ENCODE measurements around the gene GMPS. TPM values are rescaled to one million over a fixed set of nuclear protein-coding genes. Genes with fewer than 3 reads are reported as not detected.

GMPS gene
- total RNA-seq, 2 donors from 2014 or later: 126 to 147 TPM

DNA sequence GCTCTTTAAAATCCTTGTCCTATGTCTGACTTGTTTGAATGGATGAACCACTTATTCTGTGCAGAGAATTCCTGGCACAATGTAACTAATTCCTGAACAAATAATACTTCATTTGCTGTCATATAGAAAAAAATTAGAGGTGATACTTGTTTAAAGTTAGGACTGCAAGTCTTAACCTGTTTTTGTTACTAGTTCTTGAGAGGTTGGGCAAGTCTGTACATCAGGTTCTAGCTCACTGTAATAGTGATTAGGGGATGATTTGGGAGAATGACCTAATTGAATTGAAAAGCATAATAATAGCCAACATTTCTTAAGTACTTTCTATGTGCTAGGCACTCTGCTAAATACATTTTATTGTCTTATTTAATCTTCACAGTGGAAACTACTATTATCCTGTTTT, 49.3 kb downstream of the GMPS start:
- ATAC-seq (replicated peaks in 1 of 2): no peak
- Mint-ChIP-seq H3K9me3 (no peaks in the 10 kb centered on the region), H3K4me1 (ENCODE audit: low read depth) (no peaks in the 10 kb centered on the region), H3K4me3 (no peak overlapping the region), H3K27ac (no peak overlapping the region), H3K27me3 (ENCODE audit: low read depth) (no peaks in the 10 kb centered on the region), H3K36me3 (ENCODE audit: insufficient read depth in 2 of 2) (peaks cover 5 to 22% of the 10 kb centered on the region in 2 donors)
- no peak for DNase-seq

DNA sequence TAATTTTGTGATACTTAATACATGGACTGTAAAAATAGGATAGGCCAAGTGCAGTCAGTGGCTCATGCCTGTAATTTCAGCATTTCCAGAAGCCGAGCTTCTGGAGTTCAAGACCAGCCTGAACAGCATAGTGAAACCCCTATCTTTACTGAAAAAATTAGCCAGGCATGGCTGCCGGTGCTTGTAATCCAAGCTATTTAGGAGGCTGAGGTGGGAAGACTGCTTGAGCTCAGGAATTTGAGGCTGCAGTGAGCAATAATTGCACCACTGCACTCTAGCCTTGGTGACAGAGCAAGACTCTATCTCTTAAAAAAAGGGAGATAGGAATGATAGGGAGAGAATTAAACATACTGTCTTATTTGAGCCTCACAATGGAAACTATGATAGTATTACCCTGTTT, 51.0 kb downstream of the GMPS start:
- ATAC-seq (replicated peaks in 1 of 2) (no peak), DNase-seq (no peak)
- Mint-ChIP-seq H3K9me3 (no peaks in the 10 kb centered on the region), H3K27ac (no peak overlapping the region), H3K4me3 (no peak overlapping the region), H3K4me1 (ENCODE audit: low read depth) (no peaks in the 10 kb centered on the region), H3K36me3 (ENCODE audit: insufficient read depth in 2 of 2) (peaks cover 2 to 22% of the 10 kb centered on the region in 2 donors), H3K27me3 (ENCODE audit: low read depth) (no peaks in the 10 kb centered on the region)

DNA sequence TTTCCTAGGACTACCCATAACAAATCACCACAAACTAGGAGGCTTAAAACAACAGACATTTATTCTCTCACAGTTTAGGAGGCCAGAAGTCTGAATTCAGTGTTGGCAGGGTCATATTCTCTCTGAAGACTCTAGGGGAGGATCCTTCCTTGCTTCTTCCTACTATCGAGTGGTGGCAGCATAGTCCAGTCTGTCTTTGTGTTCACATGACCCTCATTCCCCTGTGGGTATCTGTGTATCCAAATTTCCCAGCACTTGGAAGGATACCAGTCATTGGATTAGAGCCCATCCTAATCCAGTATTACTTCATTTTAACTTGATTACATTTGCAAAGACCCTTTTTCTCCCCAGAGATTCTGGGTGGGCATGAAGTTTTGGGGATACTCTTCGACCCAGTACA, 63.8 kb downstream of the GMPS start:
- no peaks in the 10 kb centered on the region for H3K9me3 Mint-ChIP-seq
- no peak overlapping the region for H3K27ac Mint-ChIP-seq
- H3K27me3 Mint-ChIP-seq (ENCODE audit: low read depth): no peaks in the 10 kb centered on the region
- DNase-seq (no peak), ATAC-seq (replicated peaks in 1 of 2) (no peak)
- no peak overlapping the region for H3K4me3 Mint-ChIP-seq
- H3K36me3 Mint-ChIP-seq (ENCODE audit: insufficient read depth in 2 of 2): peaks cover 3 to 19% of the 10 kb centered on the region in 2 donors
- no peaks in the 10 kb centered on the region for H3K4me1 Mint-ChIP-seq (ENCODE audit: low read depth)

DNA sequence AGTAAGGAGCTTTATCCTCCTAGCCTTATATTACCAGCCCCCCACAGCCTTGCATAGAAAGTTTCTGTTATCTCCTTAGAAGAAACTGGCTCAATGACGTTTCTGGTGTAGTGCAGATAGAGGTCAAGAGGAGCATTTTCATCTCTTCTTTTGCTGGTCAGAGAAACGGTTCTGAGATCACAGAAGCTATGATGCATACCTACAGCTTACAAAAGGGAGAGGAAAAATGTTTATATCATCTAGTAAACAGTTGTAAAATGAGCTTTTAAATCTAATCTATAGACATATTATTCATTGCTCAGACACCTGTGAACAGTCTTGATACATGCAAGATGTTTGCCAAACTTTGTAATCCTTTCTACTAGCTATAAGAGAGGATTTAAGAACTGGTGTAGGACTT, 68.0 kb downstream of the GMPS start:
- Mint-ChIP-seq H3K4me1 (ENCODE audit: low read depth) (no peaks in the 10 kb centered on the region), H3K27ac (no peak overlapping the region), H3K36me3 (ENCODE audit: insufficient read depth in 2 of 2) (peaks cover 3 to 20% of the 10 kb centered on the region in 2 donors), H3K4me3 (no peak overlapping the region), H3K27me3 (ENCODE audit: low read depth) (no peaks in the 10 kb centered on the region), H3K9me3 (no peaks in the 10 kb centered on the region)
- no peak for ATAC-seq (replicated peaks in 1 of 2)
- DNase-seq: no peak

DNA sequence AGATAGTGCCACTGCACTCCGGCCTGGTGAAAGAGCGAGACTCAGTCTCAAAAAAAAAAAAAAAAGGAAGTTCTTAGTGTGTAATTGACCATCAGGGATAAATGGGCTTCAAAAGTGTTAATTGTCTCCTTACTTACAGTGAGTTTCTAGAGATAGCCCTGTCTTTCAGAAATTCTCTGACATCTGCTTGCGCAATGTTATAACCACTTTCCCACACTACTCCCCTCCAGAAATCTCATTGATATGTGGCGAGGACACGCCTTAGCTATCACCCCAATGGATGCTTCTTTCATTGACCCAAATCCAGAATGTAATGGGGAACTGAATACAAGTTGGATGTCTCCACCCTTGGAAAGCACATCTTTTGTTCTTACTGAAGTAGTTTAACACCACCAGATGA, 70.9 kb downstream of the GMPS start:
- DNase-seq (no peak), ATAC-seq (replicated peaks in 1 of 2) (no peak)
- Mint-ChIP-seq H3K36me3 (ENCODE audit: insufficient read depth in 2 of 2) (peaks cover 0 to 16% of the 10 kb centered on the region in 2 donors), H3K27ac (no peak overlapping the region), H3K4me3 (no peak overlapping the region), H3K9me3 (no peaks in the 10 kb centered on the region), H3K4me1 (ENCODE audit: low read depth) (no peaks in the 10 kb centered on the region), H3K27me3 (ENCODE audit: low read depth) (no peaks in the 10 kb centered on the region)

DNA sequence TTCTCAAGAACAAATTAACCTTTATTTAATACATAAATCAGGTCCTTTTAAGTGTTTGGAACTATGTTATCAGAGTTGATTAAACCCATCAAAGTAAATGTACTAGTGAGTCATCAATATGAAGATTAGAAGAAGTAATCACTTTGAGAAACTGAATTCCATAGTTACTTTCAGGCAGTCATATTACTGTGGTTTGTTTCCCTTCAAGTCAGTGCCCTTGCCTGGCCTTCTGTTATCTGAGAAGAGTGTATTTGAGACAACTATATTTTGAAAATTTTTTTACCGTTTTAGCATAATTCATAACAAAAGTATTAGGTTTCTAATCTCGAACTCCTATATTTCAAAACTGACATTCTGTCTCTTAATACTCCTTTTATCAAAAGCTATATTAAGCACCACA, 73.6 kb downstream of the GMPS start:
- Mint-ChIP-seq H3K4me1 (ENCODE audit: low read depth) (no peaks in the 10 kb centered on the region), H3K4me3 (no peak overlapping the region), H3K27me3 (ENCODE audit: low read depth) (no peaks in the 10 kb centered on the region), H3K27ac (no peak overlapping the region), H3K36me3 (ENCODE audit: insufficient read depth in 2 of 2) (peaks cover 0 to 9% of the 10 kb centered on the region in 2 donors), H3K9me3 (no peaks in the 10 kb centered on the region)
- ATAC-seq (replicated peaks in 1 of 2) (no peak), DNase-seq (no peak)

DNA sequence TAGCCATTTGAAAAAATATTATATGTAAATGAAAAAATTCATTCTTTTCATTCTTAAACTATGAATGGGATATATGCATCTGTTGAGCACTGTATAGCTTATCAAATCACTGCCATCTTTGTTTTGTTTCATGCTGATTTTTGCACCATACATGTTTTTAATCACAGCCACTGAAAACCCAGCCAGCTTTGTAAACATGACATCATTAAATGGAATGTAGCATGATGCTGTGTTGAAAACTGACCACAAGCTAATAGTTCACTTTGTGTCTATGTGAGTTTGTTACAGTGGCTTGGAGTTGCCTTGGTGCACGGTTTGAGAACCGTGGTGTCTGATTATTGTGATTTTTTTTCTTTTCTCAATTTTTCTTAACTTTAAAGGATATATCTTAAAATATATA, 75.7 kb downstream of the GMPS start:
- no peaks in the 10 kb centered on the region for H3K4me1 Mint-ChIP-seq (ENCODE audit: low read depth)
- H3K27ac Mint-ChIP-seq: no peak overlapping the region
- no peaks in the 10 kb centered on the region for H3K27me3 Mint-ChIP-seq (ENCODE audit: low read depth)
- ATAC-seq (replicated peaks in 1 of 2) (no peak), DNase-seq (no peak)
- no peaks in the 10 kb centered on the region for H3K9me3 Mint-ChIP-seq
- no peak overlapping the region for H3K4me3 Mint-ChIP-seq
- H3K36me3 Mint-ChIP-seq (ENCODE audit: insufficient read depth in 2 of 2): peaks cover 0 to 5% of the 10 kb centered on the region in 2 donors

DNA sequence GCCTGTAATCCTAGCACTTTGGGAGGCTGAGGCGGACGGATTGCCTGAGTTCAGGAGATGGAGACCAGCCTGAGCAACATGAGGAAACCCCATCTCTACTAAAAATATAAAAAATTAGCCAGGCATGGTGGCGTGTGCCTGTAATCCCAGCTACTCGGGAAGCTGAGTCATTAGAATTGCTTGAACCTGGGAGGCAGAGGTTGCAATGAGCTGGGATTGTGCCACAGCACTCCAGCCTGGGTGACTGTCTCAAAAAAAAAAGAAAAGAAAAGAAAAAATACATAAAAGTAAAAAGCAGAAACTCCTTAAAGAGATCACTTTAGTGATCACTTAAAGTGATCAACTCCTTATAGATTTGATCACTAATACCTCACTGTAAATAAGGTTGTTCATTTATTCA, 78.0 kb downstream of the GMPS start:
- H3K27me3 Mint-ChIP-seq (ENCODE audit: low read depth): no peaks in the 10 kb centered on the region
- ATAC-seq (replicated peaks in 1 of 2): no peak
- no peaks in the 10 kb centered on the region for H3K4me1 Mint-ChIP-seq (ENCODE audit: low read depth)
- H3K27ac Mint-ChIP-seq: no peak overlapping the region
- DNase-seq: no peak
- no peaks in the 10 kb centered on the region for H3K9me3 Mint-ChIP-seq
- H3K36me3 Mint-ChIP-seq (ENCODE audit: insufficient read depth in 2 of 2): peaks cover 0 to 4% of the 10 kb centered on the region in 2 donors
- H3K4me3 Mint-ChIP-seq: no peak overlapping the region

DNA sequence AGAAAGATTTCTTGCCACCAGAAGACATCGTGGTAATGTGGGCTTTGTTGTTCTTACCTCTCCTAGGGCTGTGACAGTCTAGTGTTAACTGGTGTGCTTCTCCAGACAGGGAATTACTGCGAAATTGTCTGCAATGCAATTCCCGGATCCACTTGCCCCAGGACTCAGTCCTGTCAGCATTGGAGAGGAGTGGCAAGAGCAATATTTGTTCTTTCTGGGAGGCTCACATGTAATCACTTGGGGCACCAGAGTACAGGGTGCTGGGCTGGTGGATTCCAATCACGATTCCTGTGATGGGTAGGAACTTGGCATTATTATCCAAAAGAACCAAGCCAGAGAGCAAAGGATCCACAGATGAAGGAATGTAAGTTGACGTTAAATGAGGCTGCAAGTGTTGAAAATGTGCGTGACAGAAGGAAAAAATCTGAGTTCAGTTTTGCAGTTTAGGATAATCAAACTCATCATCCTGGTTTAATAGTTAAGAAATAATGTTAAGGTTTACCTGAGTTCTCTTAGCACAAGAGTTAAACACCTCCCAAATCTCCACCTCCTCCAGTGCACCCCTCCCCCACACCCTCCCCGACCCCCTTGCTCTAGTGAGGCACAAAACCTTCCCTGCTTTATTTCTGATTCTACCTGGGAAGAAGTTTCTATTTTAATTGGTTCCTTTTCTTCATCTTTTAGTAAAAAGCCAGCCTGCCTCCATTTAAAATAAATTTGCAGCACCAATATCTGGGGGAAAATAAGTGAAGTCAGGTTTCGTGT, 79.2 kb downstream of the GMPS start:
- Mint-ChIP-seq H3K27me3 (ENCODE audit: low read depth) (no peaks in the 10 kb centered on the region), H3K4me3 (no peak overlapping the region), H3K27ac (no peak overlapping the region), H3K4me1 (ENCODE audit: low read depth) (no peaks in the 10 kb centered on the region), H3K9me3 (no peaks in the 10 kb centered on the region), H3K36me3 (ENCODE audit: insufficient read depth in 2 of 2) (peaks cover 0 to 3% of the 10 kb centered on the region in 2 donors)
- DNase-seq (no peak), ATAC-seq (replicated peaks in 1 of 2) (no peak)

DNA sequence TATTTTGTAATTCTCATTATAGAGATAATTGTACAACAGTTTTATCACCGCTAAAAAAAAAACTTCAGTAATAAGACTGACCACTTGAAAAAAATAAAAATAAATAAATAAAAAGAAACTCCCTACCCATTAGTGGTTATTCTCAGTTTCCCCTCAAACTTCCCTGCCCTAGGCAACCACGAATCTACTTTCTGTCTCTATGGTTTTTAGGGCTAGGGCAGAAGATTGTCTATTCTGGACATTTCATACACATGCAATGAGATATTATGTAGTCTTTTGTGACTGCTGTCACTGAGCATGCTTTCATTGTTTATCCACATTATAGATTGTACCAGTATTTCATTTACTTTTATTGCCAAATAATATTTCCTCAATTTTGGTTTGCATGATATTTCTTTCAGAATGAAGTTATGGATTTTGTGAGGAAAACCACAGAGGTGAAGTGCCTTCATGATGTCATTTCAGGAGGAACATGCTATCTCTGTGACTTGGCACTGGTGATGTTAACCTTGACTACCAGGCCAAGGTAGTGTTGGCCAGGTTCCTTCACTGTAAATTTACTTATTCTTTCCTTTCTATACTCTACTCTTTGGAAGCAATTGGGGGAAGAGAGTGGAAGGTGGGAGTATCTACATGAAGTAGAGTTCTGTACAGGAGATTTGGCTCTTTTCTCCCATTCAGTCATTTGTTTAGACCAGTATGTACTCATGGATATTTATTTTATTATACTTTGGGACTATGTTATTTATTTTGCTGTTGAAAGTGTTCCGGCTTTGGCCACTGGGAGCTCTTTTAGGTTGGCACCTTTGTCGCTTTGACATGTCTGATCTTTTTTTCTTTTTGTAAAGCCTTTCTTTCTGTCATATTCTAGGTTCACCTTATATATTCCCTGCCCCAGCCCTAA, 86.3 kb downstream of the GMPS start:
- peaks cover 0 to 2% of the 10 kb centered on the region in 2 donors for H3K36me3 Mint-ChIP-seq (ENCODE audit: insufficient read depth in 2 of 2)
- H3K4me1 Mint-ChIP-seq (ENCODE audit: low read depth): no peaks in the 10 kb centered on the region
- H3K9me3 Mint-ChIP-seq: no peaks in the 10 kb centered on the region
- DNase-seq (no peak), ATAC-seq (replicated peaks in 1 of 2) (no peak)
- H3K27ac Mint-ChIP-seq: no peak overlapping the region
- H3K4me3 Mint-ChIP-seq: no peak overlapping the region
- H3K27me3 Mint-ChIP-seq (ENCODE audit: low read depth): no peaks in the 10 kb centered on the region

DNA sequence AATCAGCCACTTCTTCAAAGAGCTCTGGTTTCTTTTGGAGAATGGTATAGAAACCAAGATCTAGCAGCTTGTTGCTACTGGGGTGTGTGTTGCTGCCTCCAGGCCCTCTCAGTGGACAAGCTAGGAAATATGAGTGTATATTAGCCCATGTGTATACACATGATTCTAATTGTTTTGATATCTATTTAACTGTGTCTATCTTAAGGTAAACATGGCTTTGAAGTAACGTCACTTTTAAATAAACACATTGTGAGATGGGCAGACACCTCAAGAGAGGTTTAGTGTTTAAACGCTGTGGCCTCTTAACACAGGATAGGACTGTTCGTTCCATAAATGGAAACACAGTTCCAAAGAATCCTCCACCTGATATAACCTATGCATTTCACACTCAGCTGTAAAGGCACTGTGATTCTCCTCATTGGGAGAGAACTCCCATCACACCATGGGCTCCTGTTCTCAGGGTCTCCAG, 87.0 kb downstream of the GMPS start:
- DNase-seq (no peak), ATAC-seq (replicated peaks in 1 of 2) (no peak)
- no peak overlapping the region for H3K27ac Mint-ChIP-seq

DNA sequence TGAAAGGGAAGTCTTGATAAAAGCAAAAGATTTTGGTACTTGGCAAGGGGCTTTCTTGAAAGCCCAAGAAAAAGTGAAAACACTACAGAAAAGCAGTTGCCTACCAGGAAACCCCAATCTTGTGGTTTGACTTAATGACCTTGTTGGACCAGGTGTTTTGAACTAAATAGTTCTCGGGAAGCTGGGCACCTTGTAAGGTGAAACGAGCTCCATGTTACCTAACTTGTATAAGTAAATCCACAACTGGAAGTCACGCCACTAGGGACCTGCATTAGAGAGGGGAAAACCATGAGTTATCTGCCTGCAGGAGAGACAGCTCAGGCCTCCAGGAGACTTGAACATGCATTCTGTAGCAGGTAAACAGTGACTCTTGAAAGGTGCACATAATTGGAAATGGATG, 88.2 kb downstream of the GMPS start:
- H3K27me3 Mint-ChIP-seq (ENCODE audit: low read depth): no peaks in the 10 kb centered on the region
- H3K36me3 Mint-ChIP-seq (ENCODE audit: insufficient read depth in 2 of 2): no peaks in the 10 kb centered on the region
- H3K27ac Mint-ChIP-seq: no peak overlapping the region
- ATAC-seq (replicated peaks in 1 of 2) (no peak), DNase-seq (no peak)
- no peaks in the 10 kb centered on the region for H3K4me1 Mint-ChIP-seq (ENCODE audit: low read depth)
- peaks cover 0 to 2% of the 10 kb centered on the region in 2 donors for H3K9me3 Mint-ChIP-seq
- no peak overlapping the region for H3K4me3 Mint-ChIP-seq

More for the DNA sequence above, 87.0 kb downstream of the GMPS start:
- H3K36me3 Mint-ChIP-seq (ENCODE audit: insufficient read depth in 2 of 2): no peaks in the 10 kb centered on the region
- H3K4me3 Mint-ChIP-seq: no peak overlapping the region
- H3K9me3 Mint-ChIP-seq: peaks cover 0 to 2% of the 10 kb centered on the region in 2 donors
- H3K27me3 Mint-ChIP-seq (ENCODE audit: low read depth): no peaks in the 10 kb centered on the region
- H3K4me1 Mint-ChIP-seq (ENCODE audit: low read depth): no peaks in the 10 kb centered on the region

DNA sequence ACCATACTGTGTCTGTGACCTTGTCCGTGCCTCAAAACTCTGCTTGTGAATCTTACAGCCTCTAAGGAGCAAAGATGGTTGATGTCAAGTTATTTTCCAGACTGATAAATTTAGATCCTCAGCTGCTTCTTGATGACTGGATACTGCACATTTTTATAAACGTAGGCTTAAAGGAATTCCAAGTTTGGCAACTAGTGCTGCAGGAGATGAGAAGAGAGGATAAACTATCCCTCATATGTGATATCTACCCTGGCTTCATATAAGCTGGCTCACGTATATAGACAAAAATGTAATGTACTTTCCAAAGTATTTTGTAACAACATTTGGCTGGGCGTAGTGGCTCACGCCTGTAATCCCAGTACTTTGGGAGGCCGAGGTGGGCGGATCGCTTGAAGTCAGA, 89.6 kb downstream of the GMPS start:
- no peaks in the 10 kb centered on the region for H3K36me3 Mint-ChIP-seq (ENCODE audit: insufficient read depth in 2 of 2)
- H3K9me3 Mint-ChIP-seq: peaks cover 0 to 2% of the 10 kb centered on the region in 2 donors
- no peak overlapping the region for H3K4me3 Mint-ChIP-seq
- H3K27me3 Mint-ChIP-seq (ENCODE audit: low read depth): no peaks in the 10 kb centered on the region
- H3K27ac Mint-ChIP-seq: no peak overlapping the region
- no peak for ATAC-seq (replicated peaks in 1 of 2)
- H3K4me1 Mint-ChIP-seq (ENCODE audit: low read depth): no peaks in the 10 kb centered on the region
- no peak for DNase-seq
